Gastroesophageal sphincter (tissue), 4 donors: ENCODE measurements around the gene CTU1. TPM values are rescaled to one million over a fixed set of nuclear protein-coding genes. Genes with fewer than 3 reads are reported as not detected.
A peak's percentile ranks its signal among the peaks of the same experiment; 100 is the strongest.

ENCODE experiments used
- ATAC-seq: fragments of 150-250 bp; one replicate; pipeline ENCODE4 v1.9.1; 2016; ENCODE audit warnings: mild to moderate bottlenecking, moderate library complexity
- H3K27ac ChIP-seq, 4 donors: fragments of 200-600 bp; sonication (generic) in 3 of 4; 1 replicate in 3 of 4; 2 replicates in 1 of 4; pipeline ENCODE4 v1.5.1; 2016 to 2019
- H3K27me3 ChIP-seq: fragments of 200-600 bp; sonication (generic); one replicate; pipeline ENCODE4 v1.5.1; 2019
- H3K36me3 ChIP-seq, 2 donors: fragments of 200-600 bp; sonication (generic); one replicate each; pipeline ENCODE4 v1.5.1; 2019; ENCODE audit warnings: control low read depth in 1 of 2
- H3K4me1 ChIP-seq, 3 donors: fragments of 200-600 bp; sonication (generic); 1 replicate in 2 of 3; 2 replicates in 1 of 3; pipeline ENCODE4 v1.5.1; 2016 to 2019; ENCODE audit warnings: control low read depth in 2 of 3
- H3K4me3 ChIP-seq, 2 donors: fragments of 200-600 bp; sonication (generic); one replicate each; pipeline ENCODE4 v1.5.1; 2019; ENCODE audit warnings: mild to moderate bottlenecking in 1 of 2, moderate library complexity in 1 of 2
- H3K9me3 ChIP-seq, 3 donors: fragments of 200-600 bp; sonication (generic); one replicate each; pipeline ENCODE4 v1.5.1; 2017 to 2019; ENCODE audit warnings: control low read depth in 2 of 3
- EP300 ChIP-seq: sonication (generic); formaldehyde crosslinking; IDR thresholded peaks from one replicate; pipeline ENCODE4 v1.6.1; 2017; ENCODE audit warnings: antibody characterized with exemption, mild to moderate bottlenecking
- POLR2A ChIP-seq, 2 donors: fragments of 450-650 bp; IDR thresholded peaks; one replicate each; pipeline ENCODE4 v1.6.1; 2017; ENCODE audit warnings: antibody characterized with exemption in 2 of 2, mild to moderate bottlenecking in 2 of 2, moderate library complexity in 1 of 2
- POLR2AphosphoS5 ChIP-seq: sonication (generic); formaldehyde crosslinking; IDR thresholded peaks from one replicate; pipeline ENCODE4 v1.6.1; 2017; ENCODE audit warnings: antibody characterized with exemption
- WGBS, 2 donors: methylation state at CpG; one replicate each; pipeline ENCODE4 v1.1.5; 2018; ENCODE audit warnings: low coverage in 1 of 2; 5-methylcytosine and 5-hydroxymethylcytosine counted together
- total RNA-seq, 4 donors: library from RNA; depleted of rRNA; stranded (reverse); fragments of >200 nt; gene quantifications; one replicate each; pipeline ENCODE4 v1.1.0, GENCODE V29; 2016
- TF ChIP-seq, protein P1 (sequence below), 4 experiments: fragments of 200-600 bp in 2 of 4; fragments of 450-650 bp in 2 of 4; sonication (generic) in 1 of 4; IDR thresholded peaks; one replicate each; pipeline ENCODE4 v1.5.1; 2017 to 2019; ENCODE audit warnings: antibody characterized with exemption in 4 of 4, mild to moderate bottlenecking in 2 of 4, moderate library complexity in 2 of 4

CTU1 gene
- total RNA-seq, 4 donors from 2014 or later, result 9.8 to 12.8 (median 11.4) TPM

DNA sequence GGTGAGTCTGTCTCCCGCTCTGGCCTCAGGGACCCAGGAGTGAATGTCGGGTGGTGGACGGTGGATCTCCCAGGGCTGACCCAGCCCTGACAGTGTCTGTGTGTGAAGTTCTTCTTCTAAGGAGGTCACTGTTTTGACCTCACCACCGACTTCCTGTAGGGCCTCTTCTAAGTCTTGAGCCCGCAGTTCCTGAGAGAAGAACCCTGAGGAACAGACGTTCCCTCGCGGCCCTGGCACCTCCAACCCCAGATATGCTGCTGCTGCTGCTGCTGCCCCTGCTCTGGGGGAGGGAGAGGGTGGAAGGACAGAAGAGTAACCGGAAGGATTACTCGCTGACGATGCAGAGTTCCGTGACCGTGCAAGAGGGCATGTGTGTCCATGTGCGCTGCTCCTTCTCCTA is 33.9 kb upstream of the CTU1 start, which contains the start of gene SIGLEC7:
Gene SIGLEC7, plus strand, starts transcription at position 183 of the 400 bp plus-strand sequence. Its CDS starts 69 bp downstream, at position 252.
- H3K27ac ChIP-seq, result peak within 1 kb of the TSS in 2 of 4 donors; percentile 24 to 29
- H3K4me1 ChIP-seq, result no peaks in the 10 kb centered on the region
- H3K27me3 ChIP-seq, result peaks cover 65% of the 10 kb centered on the region
- peak; percentile 70 for ATAC-seq
- TF ChIP-seq, protein P1, sequence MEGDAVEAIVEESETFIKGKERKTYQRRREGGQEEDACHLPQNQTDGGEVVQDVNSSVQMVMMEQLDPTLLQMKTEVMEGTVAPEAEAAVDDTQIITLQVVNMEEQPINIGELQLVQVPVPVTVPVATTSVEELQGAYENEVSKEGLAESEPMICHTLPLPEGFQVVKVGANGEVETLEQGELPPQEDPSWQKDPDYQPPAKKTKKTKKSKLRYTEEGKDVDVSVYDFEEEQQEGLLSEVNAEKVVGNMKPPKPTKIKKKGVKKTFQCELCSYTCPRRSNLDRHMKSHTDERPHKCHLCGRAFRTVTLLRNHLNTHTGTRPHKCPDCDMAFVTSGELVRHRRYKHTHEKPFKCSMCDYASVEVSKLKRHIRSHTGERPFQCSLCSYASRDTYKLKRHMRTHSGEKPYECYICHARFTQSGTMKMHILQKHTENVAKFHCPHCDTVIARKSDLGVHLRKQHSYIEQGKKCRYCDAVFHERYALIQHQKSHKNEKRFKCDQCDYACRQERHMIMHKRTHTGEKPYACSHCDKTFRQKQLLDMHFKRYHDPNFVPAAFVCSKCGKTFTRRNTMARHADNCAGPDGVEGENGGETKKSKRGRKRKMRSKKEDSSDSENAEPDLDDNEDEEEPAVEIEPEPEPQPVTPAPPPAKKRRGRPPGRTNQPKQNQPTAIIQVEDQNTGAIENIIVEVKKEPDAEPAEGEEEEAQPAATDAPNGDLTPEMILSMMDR (IDR thresholded peaks at IDR 0.05), result no peak
- no peak for TF ChIP-seq EP300
- no peaks in the 10 kb centered on the region for H3K36me3 ChIP-seq
- no peak within 1 kb of the TSS for H3K4me3 ChIP-seq
- no peaks in the 10 kb centered on the region for H3K9me3 ChIP-seq
- WGBS, 2 donors, result 23 to 40% methylated on average over 1 to 7 of the region's 14 CpGs

DNA sequence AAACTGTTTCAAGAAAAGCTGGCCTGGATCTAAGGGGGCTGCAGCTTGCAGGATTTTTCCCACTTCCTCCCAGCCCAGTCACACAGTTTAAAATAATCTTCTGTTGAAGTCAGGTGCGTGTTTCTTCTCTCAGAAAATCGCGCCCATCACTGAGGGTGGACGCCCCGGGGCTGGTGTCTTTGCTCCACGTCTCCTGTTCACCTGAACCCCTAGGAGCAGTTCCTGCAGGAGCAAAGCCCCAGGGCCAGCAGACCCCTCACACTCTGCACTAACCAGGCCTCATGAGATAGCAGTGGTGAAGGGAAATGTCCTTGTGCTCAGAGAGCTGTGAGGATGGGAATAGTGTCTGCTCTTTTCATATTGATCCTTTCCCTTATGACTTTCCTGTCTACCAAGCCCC is 33.0 kb upstream of the CTU1 start:
- peaks cover 75% of the 10 kb centered on the region for H3K27me3 ChIP-seq
- TF ChIP-seq, protein P1 (IDR thresholded peaks at IDR 0.05), result no peak
- TF ChIP-seq POLR2A (IDR thresholded peaks at IDR 0.05) (no peak), POLR2AphosphoS5 (no peak), EP300 (no peak)
- WGBS, 2 donors, result 85% methylated on average over 5 of the region's 6 CpGs; no CpG with 5 or more reads in 1 of the 2 donors
- no peaks in the 10 kb centered on the region for H3K4me1 ChIP-seq
- no peak for ATAC-seq
- H3K4me3 ChIP-seq, result no peak overlapping the region
- H3K27ac ChIP-seq, result no peak overlapping the region
- no peaks in the 10 kb centered on the region for H3K9me3 ChIP-seq
- no peaks in the 10 kb centered on the region for H3K36me3 ChIP-seq

DNA sequence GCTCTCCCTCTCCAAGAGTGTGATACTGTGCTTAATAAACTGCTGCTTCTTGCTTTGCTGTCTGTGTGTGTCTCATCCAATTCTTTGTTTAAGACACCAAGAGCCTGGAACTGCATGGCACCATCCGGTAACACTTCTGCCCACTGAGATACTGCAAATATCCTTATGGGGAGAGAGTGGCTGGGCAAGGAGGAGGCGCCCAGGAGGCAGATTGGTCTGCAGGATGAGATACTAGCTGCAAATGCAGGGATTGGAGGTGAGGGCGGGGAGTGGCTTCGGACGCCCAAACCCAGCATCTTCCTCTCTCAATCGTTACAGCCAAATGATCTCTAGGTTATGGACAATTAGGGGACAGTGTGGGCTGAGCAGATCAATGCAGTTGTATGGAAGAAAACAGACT is 32.2 kb upstream of the CTU1 start:
- Histone ChIP-seq H3K9me3 (no peaks in the 10 kb centered on the region), H3K36me3 (no peaks in the 10 kb centered on the region), H3K4me1 (no peaks in the 10 kb centered on the region), H3K27me3 (peaks cover 77% of the 10 kb centered on the region), H3K4me3 (no peak overlapping the region), H3K27ac (no peak overlapping the region)
- TF ChIP-seq POLR2A (IDR thresholded peaks at IDR 0.05) (no peak), EP300 (no peak), POLR2AphosphoS5 (no peak)
- TF ChIP-seq, protein P1 (IDR thresholded peaks at IDR 0.05), result no peak
- ATAC-seq, result no peak
- 20 to 28% methylated on average over 1 to 6 of the region's 6 CpGs for WGBS, 2 donors

DNA sequence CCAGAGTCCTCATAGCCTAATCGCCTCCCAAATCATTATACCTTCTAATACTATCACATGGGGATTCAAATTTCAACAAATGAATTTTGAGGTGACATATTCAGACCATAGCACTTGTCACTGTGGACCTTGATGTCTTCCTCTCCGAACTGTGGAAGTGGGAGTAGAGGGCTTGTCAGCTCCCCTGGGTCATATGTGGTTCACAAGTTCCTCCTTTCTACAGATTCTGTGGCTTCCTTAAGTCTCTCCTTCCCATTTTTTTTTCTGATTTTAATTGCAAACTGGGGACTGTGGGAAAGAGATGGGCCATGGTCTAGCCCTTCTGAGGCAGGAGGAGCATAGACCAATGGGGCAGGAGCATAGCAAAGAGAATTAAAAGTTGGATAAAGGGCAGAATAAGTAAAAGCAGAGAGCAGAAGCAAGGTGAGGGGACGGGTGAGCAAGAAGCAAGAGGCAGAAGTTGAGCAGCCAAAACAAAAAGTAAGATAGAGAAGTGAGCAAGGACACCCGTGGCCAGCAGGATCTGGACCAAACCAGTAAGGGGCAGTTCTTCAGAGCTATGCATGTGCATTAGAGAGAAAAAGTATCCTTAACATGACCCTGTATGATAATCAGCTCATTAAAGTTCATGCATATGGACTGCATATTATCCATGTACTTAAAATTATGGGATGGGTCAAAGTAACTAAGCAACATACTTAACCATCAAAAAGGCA is 31.2 kb upstream of the CTU1 start:
- H3K9me3 ChIP-seq, result no peaks in the 10 kb centered on the region
- no peaks in the 10 kb centered on the region for H3K4me1 ChIP-seq
- peak overlapping the region in 2 of 4 donors; percentile 37 to 45 for H3K27ac ChIP-seq
- no peak overlapping the region for H3K4me3 ChIP-seq
- no peaks in the 10 kb centered on the region for H3K36me3 ChIP-seq
- TF ChIP-seq EP300 (no peak), POLR2AphosphoS5 (no peak), POLR2A (IDR thresholded peaks at IDR 0.05) (no peak)
- TF ChIP-seq, protein P1 (IDR thresholded peaks at IDR 0.05), result no peak
- peaks cover 76% of the 10 kb centered on the region for H3K27me3 ChIP-seq
- 45 to 71% methylated on average over 4 of the region's 4 CpGs for WGBS, 2 donors
- no peak for ATAC-seq

DNA sequence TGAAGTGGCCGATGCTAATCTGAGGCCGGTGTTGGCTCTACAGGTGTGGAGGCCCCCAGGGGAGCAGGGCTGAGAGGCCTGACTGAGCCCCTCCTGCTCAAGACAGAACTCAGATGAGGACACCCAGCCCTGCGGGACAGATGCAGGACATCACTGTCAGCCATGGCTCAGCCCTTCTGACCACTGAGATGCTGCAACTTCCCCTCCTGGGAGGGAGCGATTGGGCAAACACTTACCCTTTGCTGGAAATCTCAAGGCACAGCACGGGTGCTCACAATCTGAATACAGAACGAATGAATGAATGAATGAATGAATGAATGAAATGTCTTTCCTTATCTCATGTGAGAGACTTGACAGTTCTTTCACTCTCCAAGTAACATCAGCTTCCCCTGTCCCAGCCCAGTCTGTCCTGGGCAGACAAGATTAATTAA is 30.4 kb upstream of the CTU1 start:
- H3K36me3 ChIP-seq, result no peaks in the 10 kb centered on the region
- peaks cover 67% of the 10 kb centered on the region for H3K27me3 ChIP-seq
- H3K4me3 ChIP-seq, result no peak overlapping the region
- no peaks in the 10 kb centered on the region for H3K9me3 ChIP-seq
- whole genome bisulfite sequencing, 2 donors, result 42 to 44% methylated on average over 2 to 4 of the region's 6 CpGs
- peak overlapping the region in 2 of 4 donors; percentile 45 to 46 for H3K27ac ChIP-seq
- TF ChIP-seq EP300 (no peak), POLR2AphosphoS5 (no peak), POLR2A (IDR thresholded peaks at IDR 0.05) (no peak)
- TF ChIP-seq, protein P1 (IDR thresholded peaks at IDR 0.05), result no peak
- H3K4me1 ChIP-seq, result no peaks in the 10 kb centered on the region
- ATAC-seq, result peak; percentile 40
